Measurements from ENCODE around the gene UBE2H.

Gene UBE2H

GRCh38 chr7:129958643-129959470, 6.1 kb upstream of the UBE2H start:
- Histone ChIP-seq H3K36me3 (ENCODE audit: insufficient read depth, insufficient read length, low read length) (no peaks in the 10 kb centered on the region), H3K9ac (ENCODE audit: insufficient read length, low read depth) (peak overlapping the region; percentile 17), H3K4me1 (ENCODE audit: insufficient read depth, insufficient read length) (no peaks in the 10 kb centered on the region), H3K9me3 (ENCODE audit: insufficient read depth, low read length) (no peaks in the 10 kb centered on the region), H3K4me3 (ENCODE audit: insufficient read length, low read depth) (no peak overlapping the region), H3K27me3 (ENCODE audit: insufficient read depth, insufficient read length) (no peaks in the 10 kb centered on the region)
- DNase-seq (ENCODE audit: low read depth, low spot score) = no peak
- TF ChIP-seq ZNF274 (IDR thresholded peaks at IDR 0.05; ENCODE audit: low read depth, low read length) (no peak), YY1 (IDR thresholded peaks at IDR 0.05; ENCODE audit: insufficient read depth, insufficient read length) (no peak), SUZ12 (IDR thresholded peaks at IDR 0.05; ENCODE audit: extremely low read depth, insufficient read depth, insufficient read length) (no peak)

- Histone ChIP-seq H3K9ac (ENCODE audit: insufficient read length, low read depth) (no peak overlapping the region), H3K36me3 (ENCODE audit: insufficient read depth, insufficient read length, low read length) (no peaks in the 10 kb centered on the region), H3K4me3 (ENCODE audit: insufficient read length, low read depth) (no peak overlapping the region), H3K9me3 (ENCODE audit: insufficient read depth, low read length) (no peaks in the 10 kb centered on the region), H3K27me3 (ENCODE audit: insufficient read depth, insufficient read length) (no peaks in the 10 kb centered on the region), H3K4me1 (ENCODE audit: insufficient read depth, insufficient read length) (no peaks in the 10 kb centered on the region)
- TF ChIP-seq ZNF274 (IDR thresholded peaks at IDR 0.05; ENCODE audit: low read depth, low read length) = no peak
- TF ChIP-seq SUZ12 (IDR thresholded peaks at IDR 0.05; ENCODE audit: extremely low read depth, insufficient read depth, insufficient read length) = no peak
- no peak for TF ChIP-seq YY1 (IDR thresholded peaks at IDR 0.05; ENCODE audit: insufficient read depth, insufficient read length)
- DNase-seq (ENCODE audit: low read depth, low spot score) = no peak
Observed at GRCh38 chr7:129955993-129956543, 3.3 kb upstream of the UBE2H start.

GRCh38 chr7:129952086-129952652, 591 bp downstream of the UBE2H start:
- H3K4me3 ChIP-seq (ENCODE audit: insufficient read length, low read depth) = peak overlapping the region; percentile 85
- no peaks in the 10 kb centered on the region for H3K4me1 ChIP-seq (ENCODE audit: insufficient read depth, insufficient read length)
- no peak for DNase-seq (ENCODE audit: low read depth, low spot score)
- H3K36me3 ChIP-seq (ENCODE audit: insufficient read depth, insufficient read length, low read length) = no peaks in the 10 kb centered on the region
- H3K9me3 ChIP-seq (ENCODE audit: insufficient read depth, low read length) = no peaks in the 10 kb centered on the region
- peak overlapping the region; percentile 82 for H3K9ac ChIP-seq (ENCODE audit: insufficient read length, low read depth)
- no peaks in the 10 kb centered on the region for H3K27me3 ChIP-seq (ENCODE audit: insufficient read depth, insufficient read length)
- TF ChIP-seq ZNF274 (IDR thresholded peaks at IDR 0.05; ENCODE audit: low read depth, low read length) (no peak), SUZ12 (IDR thresholded peaks at IDR 0.05; ENCODE audit: extremely low read depth, insufficient read depth, insufficient read length) (no peak)

- Histone ChIP-seq H3K36me3 (ENCODE audit: insufficient read depth, insufficient read length, low read length) (no peaks in the 10 kb centered on the region), H3K4me3 (ENCODE audit: insufficient read length, low read depth) (peak overlapping the region; percentile 85), H3K4me1 (ENCODE audit: insufficient read depth, insufficient read length) (no peaks in the 10 kb centered on the region), H3K9ac (ENCODE audit: insufficient read length, low read depth) (peak overlapping the region; percentile 82), H3K27me3 (ENCODE audit: insufficient read depth, insufficient read length) (no peaks in the 10 kb centered on the region), H3K9me3 (ENCODE audit: insufficient read depth, low read length) (no peaks in the 10 kb centered on the region)
- TF ChIP-seq ZNF274 (IDR thresholded peaks at IDR 0.05; ENCODE audit: low read depth, low read length) = no peak
- no peak for TF ChIP-seq SUZ12 (IDR thresholded peaks at IDR 0.05; ENCODE audit: extremely low read depth, insufficient read depth, insufficient read length)
- no peak for TF ChIP-seq YY1 (IDR thresholded peaks at IDR 0.05; ENCODE audit: insufficient read depth, insufficient read length)
- no peak for DNase-seq (ENCODE audit: low read depth, low spot score)
Observed at GRCh38 chr7:129951226-129952085, 1.3 kb downstream of the UBE2H start.

GRCh38 chr7:129950933-129951225, 1.9 kb downstream of the UBE2H start:
- Histone ChIP-seq H3K4me1 (ENCODE audit: insufficient read depth, insufficient read length) (no peaks in the 10 kb centered on the region), H3K36me3 (ENCODE audit: insufficient read depth, insufficient read length, low read length) (no peaks in the 10 kb centered on the region), H3K4me3 (ENCODE audit: insufficient read length, low read depth) (peak overlapping the region; percentile 85), H3K9me3 (ENCODE audit: insufficient read depth, low read length) (no peaks in the 10 kb centered on the region), H3K27me3 (ENCODE audit: insufficient read depth, insufficient read length) (no peaks in the 10 kb centered on the region), H3K9ac (ENCODE audit: insufficient read length, low read depth) (peak overlapping the region; percentile 69)
- TF ChIP-seq YY1 (IDR thresholded peaks at IDR 0.05; ENCODE audit: insufficient read depth, insufficient read length) (no peak), ZNF274 (IDR thresholded peaks at IDR 0.05; ENCODE audit: low read depth, low read length) (no peak), SUZ12 (IDR thresholded peaks at IDR 0.05; ENCODE audit: extremely low read depth, insufficient read depth, insufficient read length) (no peak)
- no peak for DNase-seq (ENCODE audit: low read depth, low spot score)

- H3K4me1 ChIP-seq (ENCODE audit: insufficient read depth, insufficient read length) = no peaks in the 10 kb centered on the region
- H3K36me3 ChIP-seq (ENCODE audit: insufficient read depth, insufficient read length, low read length) = no peaks in the 10 kb centered on the region
- no peak for DNase-seq (ENCODE audit: low read depth, low spot score)
- H3K9ac ChIP-seq (ENCODE audit: insufficient read length, low read depth) = peak overlapping the region; percentile 69
- H3K27me3 ChIP-seq (ENCODE audit: insufficient read depth, insufficient read length) = no peaks in the 10 kb centered on the region
- H3K9me3 ChIP-seq (ENCODE audit: insufficient read depth, low read length) = no peaks in the 10 kb centered on the region
- TF ChIP-seq SUZ12 (IDR thresholded peaks at IDR 0.05; ENCODE audit: extremely low read depth, insufficient read depth, insufficient read length) = no peak
- no peak for TF ChIP-seq ZNF274 (IDR thresholded peaks at IDR 0.05; ENCODE audit: low read depth, low read length)
- peak overlapping the region; percentile 85 for H3K4me3 ChIP-seq (ENCODE audit: insufficient read length, low read depth)
Observed at GRCh38 chr7:129950191-129950932, 2.4 kb downstream of the UBE2H start.

All from NT2/D1 (cell line).